Ascending aorta (tissue), 2 donors: ENCODE results near the gene NLRC5. TPM values are rescaled to one million over a fixed set of nuclear protein-coding genes. Genes with fewer than 3 reads are reported as not detected.
"Not testable (repeated sequence)": the region's sequence is repeated elsewhere in the genome, so short reads cannot be mapped to it uniquely, and the experiment has no call there.

Experiments
- DNase-seq, 2 donors: peaks; one replicate each; pipeline ENCODE4 v3.0.0-alpha.2; 2019; ENCODE audit warnings: low spot score in 2 of 2
- H3K27ac ChIP-seq, 2 donors: fragments of 200-600 bp; sonication (generic); one replicate each; pipeline ENCODE4 v1.5.1; 2016 to 2017; ENCODE audit warnings: mild to moderate bottlenecking in 1 of 2
- H3K27me3 ChIP-seq: fragments of 200-600 bp; sonication (generic); one replicate; pipeline ENCODE4 v1.5.1; 2017
- H3K36me3 ChIP-seq, 2 donors: fragments of 200-600 bp; sonication (generic); one replicate each; pipeline ENCODE4 v1.5.1; 2016
- H3K4me1 ChIP-seq, 2 donors: fragments of 200-600 bp; sonication (generic); one replicate each; pipeline ENCODE4 v1.5.1; 2016 to 2017; ENCODE audit warnings: mild to moderate bottlenecking in 1 of 2
- H3K4me3 ChIP-seq, 2 donors: fragments of 200-600 bp; sonication (generic); one replicate each; pipeline ENCODE4 v1.5.1; 2016 to 2017; ENCODE audit warnings: mild to moderate bottlenecking in 1 of 2
- H3K9me3 ChIP-seq, 2 donors: fragments of 200-600 bp; sonication (generic); one replicate each; pipeline ENCODE4 v1.5.1; 2016
- intact Hi-C: fragments of 100-400 bp; cut with DNase I; formaldehyde crosslinking; loops from one replicate; pipeline ENCODE4 v1.15.1; 2023
- total RNA-seq: library from RNA; depleted of rRNA; stranded (reverse); fragments of >200 nt; gene quantifications from one replicate; pipeline ENCODE4 v1.1.0, GENCODE V29; 2016
- TF ChIP-seq, protein P1 (sequence below), 3 experiments: fragments of 200-600 bp in 2 of 3; fragments of 450-650 bp in 1 of 3; sonication (generic) in 2 of 3; IDR thresholded peaks; one replicate each; pipeline ENCODE4 v1.5.1; 2016 to 2019; ENCODE audit warnings: antibody characterized with exemption in 3 of 3, mild to moderate bottlenecking in 1 of 3, moderate library complexity in 1 of 3

NLRC5 gene
- total RNA-seq, 1 donor from 2014 or later = 46.7 TPM

DNA sequence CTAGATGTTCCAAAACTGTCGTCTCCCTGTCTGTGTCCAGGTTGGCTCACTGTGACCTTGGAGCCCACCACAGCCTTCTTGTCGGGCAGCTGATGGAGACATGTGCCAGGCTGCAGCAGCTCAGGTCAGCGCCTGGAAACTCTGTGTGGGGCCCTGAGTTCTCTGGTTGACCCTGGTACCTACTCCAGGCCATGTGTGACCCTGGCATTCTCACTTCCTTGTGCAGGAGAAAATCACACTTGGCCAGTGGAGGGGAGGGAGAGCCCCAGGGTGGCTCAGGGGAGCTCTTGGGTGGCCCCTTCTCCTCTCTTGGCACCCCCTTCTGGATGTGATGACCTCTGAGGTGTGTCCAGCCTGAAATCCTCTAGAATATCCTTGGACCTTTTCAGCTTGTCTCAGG lies 78.0 kb downstream of the NLRC5 start:
- H3K36me3 ChIP-seq = peaks cover 2 to 3% of the 10 kb centered on the region in 2 donors
- no peaks in the 10 kb centered on the region for H3K4me1 ChIP-seq
- intact Hi-C loops = no loop called here
- DNase-seq = no peak
- H3K27ac ChIP-seq = no peak overlapping the region
- no peaks in the 10 kb centered on the region for H3K27me3 ChIP-seq
- TF ChIP-seq, protein P1, sequence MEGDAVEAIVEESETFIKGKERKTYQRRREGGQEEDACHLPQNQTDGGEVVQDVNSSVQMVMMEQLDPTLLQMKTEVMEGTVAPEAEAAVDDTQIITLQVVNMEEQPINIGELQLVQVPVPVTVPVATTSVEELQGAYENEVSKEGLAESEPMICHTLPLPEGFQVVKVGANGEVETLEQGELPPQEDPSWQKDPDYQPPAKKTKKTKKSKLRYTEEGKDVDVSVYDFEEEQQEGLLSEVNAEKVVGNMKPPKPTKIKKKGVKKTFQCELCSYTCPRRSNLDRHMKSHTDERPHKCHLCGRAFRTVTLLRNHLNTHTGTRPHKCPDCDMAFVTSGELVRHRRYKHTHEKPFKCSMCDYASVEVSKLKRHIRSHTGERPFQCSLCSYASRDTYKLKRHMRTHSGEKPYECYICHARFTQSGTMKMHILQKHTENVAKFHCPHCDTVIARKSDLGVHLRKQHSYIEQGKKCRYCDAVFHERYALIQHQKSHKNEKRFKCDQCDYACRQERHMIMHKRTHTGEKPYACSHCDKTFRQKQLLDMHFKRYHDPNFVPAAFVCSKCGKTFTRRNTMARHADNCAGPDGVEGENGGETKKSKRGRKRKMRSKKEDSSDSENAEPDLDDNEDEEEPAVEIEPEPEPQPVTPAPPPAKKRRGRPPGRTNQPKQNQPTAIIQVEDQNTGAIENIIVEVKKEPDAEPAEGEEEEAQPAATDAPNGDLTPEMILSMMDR (IDR thresholded peaks at IDR 0.05) = no peak
- H3K4me3 ChIP-seq = no peak overlapping the region
- H3K9me3 ChIP-seq = no peaks in the 10 kb centered on the region

DNA sequence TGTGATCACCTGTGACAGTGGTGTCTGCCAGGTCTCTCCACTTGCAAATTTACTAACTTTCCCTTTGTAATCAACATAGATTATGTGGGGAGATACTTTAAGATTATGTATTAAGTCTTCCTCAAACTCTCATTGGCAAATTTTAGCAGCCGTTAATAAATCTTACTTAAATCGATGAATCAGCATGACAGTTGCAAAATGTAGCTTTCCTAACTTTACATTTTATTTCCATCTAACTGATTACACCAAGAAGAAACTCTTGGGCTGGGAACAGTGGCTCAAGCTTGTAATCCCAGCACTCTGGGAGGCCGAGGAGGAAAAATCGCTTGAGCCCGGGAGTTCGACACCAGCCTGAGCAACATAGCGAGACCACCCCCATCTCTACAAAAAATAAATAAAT lies 79.7 kb downstream of the NLRC5 start:
- H3K36me3 ChIP-seq = peaks cover 2 to 3% of the 10 kb centered on the region in 2 donors
- no peaks in the 10 kb centered on the region for H3K4me1 ChIP-seq
- H3K9me3 ChIP-seq = no peaks in the 10 kb centered on the region
- no peak overlapping the region for H3K4me3 ChIP-seq
- TF ChIP-seq, protein P1 (IDR thresholded peaks at IDR 0.05) = no peak
- H3K27ac ChIP-seq = no peak overlapping the region
- no peak for DNase-seq
- intact Hi-C loops = no loop called here
- H3K27me3 ChIP-seq = no peaks in the 10 kb centered on the region

DNA sequence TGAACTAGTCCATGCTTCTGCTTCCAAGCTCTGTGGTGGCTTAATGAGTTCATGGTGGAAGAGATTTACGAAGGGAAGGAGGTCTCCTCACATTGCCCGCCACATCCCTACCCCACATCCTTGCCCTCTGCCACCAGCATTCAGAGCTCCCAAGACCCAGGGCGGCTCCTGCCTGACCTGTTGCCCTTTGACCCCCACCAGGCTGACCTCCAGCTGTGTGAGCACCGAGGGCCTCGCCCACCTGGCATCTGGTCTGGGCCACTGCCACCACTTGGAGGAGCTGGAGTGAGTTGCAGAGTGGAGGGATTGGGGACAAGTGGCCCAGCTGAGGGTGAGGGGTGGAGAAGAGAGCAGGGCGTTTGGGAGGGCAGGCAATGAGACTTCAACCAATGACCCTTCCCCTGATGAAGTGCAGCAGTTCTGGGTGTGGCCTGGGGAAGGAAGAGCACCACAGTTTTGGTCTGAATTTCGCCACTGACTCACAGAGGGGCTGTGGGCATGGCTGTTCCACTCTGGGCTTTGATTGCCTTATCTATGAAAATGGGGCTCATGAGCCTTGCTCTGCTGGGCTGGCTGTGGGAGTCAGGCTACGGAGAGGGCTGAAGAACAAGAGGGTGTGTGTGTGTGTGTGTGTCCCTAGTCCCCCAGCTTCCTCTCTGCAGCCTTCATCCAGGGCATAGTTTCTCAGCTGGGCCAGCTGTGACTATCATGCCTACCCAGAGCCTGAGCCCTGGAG lies 80.4 kb downstream of the NLRC5 start:
- no peak overlapping the region for H3K4me3 ChIP-seq
- no peak for DNase-seq
- no peaks in the 10 kb centered on the region for H3K4me1 ChIP-seq
- no peaks in the 10 kb centered on the region for H3K27me3 ChIP-seq
- H3K36me3 ChIP-seq = peaks cover 2 to 3% of the 10 kb centered on the region in 2 donors
- no peaks in the 10 kb centered on the region for H3K9me3 ChIP-seq
- intact Hi-C loops = no loop called here
- no peak overlapping the region for H3K27ac ChIP-seq
- TF ChIP-seq, protein P1 (IDR thresholded peaks at IDR 0.05) = no peak

DNA sequence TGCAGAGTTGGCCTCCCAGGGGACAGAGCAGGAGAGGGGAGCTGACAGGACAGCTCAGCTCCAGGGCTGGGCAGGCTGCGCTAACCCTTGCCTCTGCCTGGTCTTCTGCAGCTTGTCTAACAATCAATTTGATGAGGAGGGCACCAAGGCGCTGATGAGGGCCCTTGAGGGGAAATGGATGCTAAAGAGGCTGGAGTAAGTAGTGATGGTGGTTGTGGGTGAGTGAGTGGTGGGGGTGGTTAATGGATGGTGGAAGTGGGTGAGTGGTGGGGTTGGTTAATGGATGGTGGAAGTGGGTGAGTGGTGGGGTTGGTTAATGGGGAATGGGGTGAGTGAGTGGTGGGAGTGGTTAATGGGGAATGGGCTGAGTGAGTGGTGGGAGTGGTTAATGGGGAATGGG lies 81.1 kb downstream of the NLRC5 start:
- peaks cover 2 to 3% of the 10 kb centered on the region in 2 donors for H3K36me3 ChIP-seq
- DNase-seq = no peak
- no peaks in the 10 kb centered on the region for H3K9me3 ChIP-seq
- no peak overlapping the region for H3K27ac ChIP-seq
- TF ChIP-seq, protein P1 (IDR thresholded peaks at IDR 0.05) = no peak
- H3K4me1 ChIP-seq = no peaks in the 10 kb centered on the region
- no peak overlapping the region for H3K4me3 ChIP-seq
- intact Hi-C loops = no loop called here
- H3K27me3 ChIP-seq = no peaks in the 10 kb centered on the region

DNA sequence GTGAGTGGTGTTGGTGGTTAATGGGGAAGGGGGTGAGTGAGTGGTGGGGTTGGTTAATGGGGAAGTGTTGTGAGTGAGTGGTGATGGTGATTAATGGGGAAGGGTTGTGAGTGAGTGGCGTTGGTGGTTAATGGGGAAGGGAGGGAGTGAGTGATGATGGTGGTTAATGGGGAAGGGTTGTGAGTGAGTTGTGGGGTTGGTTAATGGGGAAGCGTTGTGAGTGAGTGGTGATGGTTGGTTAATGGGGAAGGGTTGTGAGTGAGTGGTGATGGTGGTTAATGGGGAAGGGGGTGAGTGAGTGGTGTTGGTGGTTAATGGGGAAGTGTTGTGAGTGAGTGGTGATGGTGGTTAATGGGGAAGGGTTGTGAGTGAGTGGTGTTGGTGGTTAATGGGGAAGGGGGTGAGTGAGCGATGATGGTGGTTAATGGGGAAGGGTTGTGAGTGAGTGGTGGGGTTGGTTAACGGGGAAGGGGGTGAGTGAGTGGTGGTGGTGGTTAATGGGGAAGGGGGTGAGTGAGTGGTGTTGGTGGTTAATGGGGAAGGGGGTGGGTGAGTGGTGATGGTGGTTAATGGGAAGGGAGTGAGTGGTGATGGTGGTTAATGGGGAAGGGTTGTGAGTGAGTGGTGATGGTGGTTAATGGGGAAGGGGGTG lies 81.8 kb downstream of the NLRC5 start:
- H3K27ac ChIP-seq, H3K27me3 ChIP-seq, H3K36me3 ChIP-seq, H3K4me1 ChIP-seq, H3K9me3 ChIP-seq, H3K4me3 ChIP-seq, DNase-seq, intact Hi-C loops: not testable (repeated sequence)

DNA sequence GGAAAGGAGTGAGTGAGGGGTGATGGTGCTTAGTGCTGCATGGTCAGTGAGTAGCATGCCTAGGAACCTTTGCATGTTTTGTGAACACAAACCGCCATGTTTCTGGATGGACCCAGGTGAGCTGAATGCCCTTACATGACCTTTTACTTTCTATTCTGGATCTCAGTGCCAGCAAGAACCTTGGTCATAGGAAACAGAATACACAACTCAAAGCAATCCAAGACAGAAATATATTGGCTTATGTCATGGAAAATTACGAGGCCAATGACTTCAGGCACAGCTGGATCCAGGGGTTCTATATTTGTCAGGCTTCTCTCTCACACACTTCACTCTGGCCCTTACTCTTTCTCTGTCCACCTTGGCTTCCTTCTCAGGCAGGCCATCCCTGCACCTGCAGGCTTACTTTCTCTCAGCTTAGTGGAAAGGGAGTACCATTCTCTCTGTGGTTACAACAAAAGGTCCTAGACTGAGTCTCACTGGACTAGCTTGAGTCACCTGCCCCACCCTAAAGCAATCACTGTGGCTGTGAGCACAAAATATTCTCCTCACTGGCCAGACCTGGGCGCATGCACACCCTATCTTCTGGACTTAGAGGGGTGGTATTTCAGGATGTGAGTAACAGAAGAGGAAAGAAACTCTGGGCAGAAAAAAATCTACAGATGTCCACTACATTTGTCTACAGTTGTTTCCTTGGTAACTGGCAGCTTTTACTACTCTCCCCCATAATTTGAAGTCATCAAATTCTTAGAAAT lies 82.7 kb downstream of the NLRC5 start:
- TF ChIP-seq, protein P1 (IDR thresholded peaks at IDR 0.05) = no peak
- H3K27ac ChIP-seq = no peak overlapping the region
- intact Hi-C loops = no loop called here

More for the DNA sequence above, 82.7 kb downstream of the NLRC5 start:
- peaks cover 3 to 5% of the 10 kb centered on the region in 2 donors for H3K36me3 ChIP-seq
- no peaks in the 10 kb centered on the region for H3K4me1 ChIP-seq
- H3K9me3 ChIP-seq = no peaks in the 10 kb centered on the region
- H3K27me3 ChIP-seq = no peaks in the 10 kb centered on the region
- no peak for DNase-seq
- no peak overlapping the region for H3K4me3 ChIP-seq
